Endothelial cell of umbilical vein (primary cell): Measurements from ENCODE around the gene HOXA4. TPM values are rescaled to one million over a fixed set of nuclear protein-coding genes. Genes with fewer than 3 reads are reported as not detected.
A peak's percentile ranks its signal among the peaks of the same experiment; 100 is the strongest.

ENCODE experiments used
- BruUV-seq: library from RNA; stranded (reverse); fragments of 400-500 nt; replicated peaks from 2 replicates; lab custom pipeline; 2021; lab: Mats Ljungman, UMichigan
- CTCF ChIA-PET: fragments of 300-600, 350-600 bp; sonication (Branson Sonifier 250); formaldehyde crosslinking; loops from one replicate; lab custom pipeline; 2021; ENCODE audit warnings: antibody characterized with exemption, inconsistent platforms; lab: Charles Lee
- POLR2A ChIA-PET: fragments of 300-600, 350-600 bp; sonication (Branson Sonifier 250); formaldehyde crosslinking; loops from one replicate; lab custom pipeline; 2021; ENCODE audit warnings: antibody characterized with exemption, inconsistent platforms; lab: Charles Lee
- DNase-seq: peaks from one replicate; pipeline ENCODE4 v3.0.0-alpha.2; 2011; ENCODE audit warnings: low read depth, low spot score
- FAIRE-seq: peaks from 2 replicates; lab custom pipeline; 2011; peaks lifted over from hg19 to GRCh38; lab: Jason Lieb, UNC
- H2AFZ ChIP-seq: 2 replicates; pipeline ENCODE4 v1.6.0; 2012; ENCODE audit warnings: low read depth, low read length, control low read depth, inconsistent platforms
- H3K27ac ChIP-seq: 2 replicates; pipeline ENCODE4 v1.5.1; 2011; ENCODE audit warnings: low read depth, mild to moderate bottlenecking, control low read depth, low read length, moderate library complexity; ENCODE audit not compliant: insufficient read depth
- H3K27me3 ChIP-seq, 2 experiments: 2 replicates each; pipeline versions ENCODE4 v1.6.0 to v1.6.1; 2011; ENCODE audit warnings: low read length in 2 of 2, mixed read lengths in 1 of 2; ENCODE audit not compliant: control insufficient read depth in 2 of 2, insufficient read depth in 2 of 2
- H3K36me3 ChIP-seq, 2 experiments: 2 replicates in 1 of 2; 3 replicates in 1 of 2; pipeline ENCODE4 v1.5.1; 2011; ENCODE audit warnings: low read length in 2 of 2, mild to moderate bottlenecking in 1 of 2, moderate library complexity in 1 of 2; ENCODE audit not compliant: control insufficient read depth in 2 of 2, insufficient read depth in 2 of 2; ENCODE audit errors: extremely low read depth in 1 of 2
- H3K4me1 ChIP-seq: 3 replicates; pipeline ENCODE4 v1.5.1; 2011; ENCODE audit warnings: mild to moderate bottlenecking, low read length; ENCODE audit not compliant: control insufficient read depth, insufficient read depth; ENCODE audit errors: extremely low read depth
- H3K4me2 ChIP-seq: 2 replicates; pipeline ENCODE4 v1.6.1; 2011; ENCODE audit warnings: low read length, control low read depth, mixed read lengths; ENCODE audit not compliant: insufficient read depth
- H3K4me3 ChIP-seq, 3 experiments: fragments of 200-600 bp in 1 of 3; sonication (generic), shearing (Covaris generic) in 1 of 3; replicated peaks in 1 of 3; 2 replicates each; pipeline ENCODE4 v1.5.1; 2011 to 2016; ENCODE audit warnings: control low read depth in 3 of 3, low read length in 3 of 3, mild to moderate bottlenecking in 2 of 3, inconsistent platforms in 1 of 3, low read depth in 1 of 3, moderate library complexity in 1 of 3; ENCODE audit not compliant: insufficient read depth in 1 of 3
- H3K79me2 ChIP-seq: 2 replicates; pipeline ENCODE4 v1.6.0; 2012; ENCODE audit warnings: low read length, inconsistent platforms; ENCODE audit not compliant: control insufficient read depth, insufficient read depth
- H3K9ac ChIP-seq: replicated peaks from 2 replicates; pipeline ENCODE3; 2011; ENCODE audit warnings: low read length, control low read depth; ENCODE audit not compliant: insufficient read depth; ENCODE audit errors: extremely low read depth
- H3K9me1 ChIP-seq: replicated peaks from 3 replicates; pipeline ENCODE4 v1.6.0; 2011; ENCODE audit warnings: mild to moderate bottlenecking, low read length; ENCODE audit not compliant: control insufficient read depth, insufficient read depth; ENCODE audit errors: extremely low read depth
- H3K9me3 ChIP-seq: replicated peaks from 2 replicates; pipeline ENCODE4 v1.5.1; 2012; ENCODE audit warnings: low read length, inconsistent platforms; ENCODE audit not compliant: control insufficient read depth, insufficient read depth
- H4K20me1 ChIP-seq: replicated peaks from 2 replicates; pipeline ENCODE3; 2011; ENCODE audit warnings: mild to moderate bottlenecking, low read length; ENCODE audit not compliant: control insufficient read depth, insufficient read depth; ENCODE audit errors: extremely low read depth
- CTCF ChIP-seq, 2 donors: IDR thresholded peaks; 1 replicate in 1 of 2; 2 replicates in 1 of 2; pipeline ENCODE4 v1.5.1; 2011; ENCODE audit warnings: low read length in 2 of 2, mild to moderate bottlenecking in 2 of 2, moderate library complexity in 2 of 2, control low read depth in 1 of 2, inconsistent platforms in 1 of 2, low read depth in 1 of 2; ENCODE audit not compliant: insufficient read depth in 1 of 2; ENCODE audit errors: extremely low read depth in 1 of 2
- EZH2 ChIP-seq: IDR thresholded peaks from 2 replicates; pipeline ENCODE4 v1.6.1; 2012; ENCODE audit warnings: borderline replicate concordance, low read depth, mild to moderate bottlenecking, moderate library complexity, low read length, inconsistent platforms; ENCODE audit not compliant: severe bottlenecking
- JUN ChIP-seq: IDR thresholded peaks from 2 replicates; pipeline ENCODE4 v1.6.1; 2011; ENCODE audit warnings: borderline replicate concordance, low read depth; ENCODE audit not compliant: insufficient read length, insufficient read depth
- MYC ChIP-seq: IDR thresholded peaks from one replicate; pipeline ENCODE4 v1.6.1; 2011; ENCODE audit warnings: mild to moderate bottlenecking, low read depth, low read length
- POLR2AphosphoS5 ChIP-seq: IDR thresholded peaks from 2 replicates; pipeline ENCODE4 v1.6.1; 2012; ENCODE audit warnings: low read depth, mild to moderate bottlenecking, control low read depth, low read length, moderate library complexity; ENCODE audit not compliant: insufficient read depth
- dilution Hi-C: fragments of 300-500 bp; cut with MboI; formaldehyde crosslinking; loops from one replicate; pipeline ENCODE4 v1.15.0; 2019; ENCODE audit warnings: low sequenced_read_pairs; ENCODE audit not compliant: extremely low pct_ligation_motif_present
- intact Hi-C: fragments of 100-400 bp; cut with micrococcal nuclease; formaldehyde crosslinking; loops from one replicate; pipeline ENCODE4 v1.10.0; 2022
- polyA plus RNA-seq, 4 experiments: library from polyadenylated mRNA; depleted of rRNA in 3 of 4; stranded (reverse) in 3 of 4; unstranded in 1 of 4; fragments of >200 nt; gene quantifications; 2 replicates each; pipeline versions ENCODE4 v1.2.1 to v1.2.3, GENCODE V29; 2011 to 2012; ENCODE audit warnings: missing spikeins in 1 of 4
- total RNA-seq: library from RNA; stranded (reverse); gene quantifications from 2 replicates; pipeline ENCODE4 v1.2.3, GENCODE V29; 2021

The HOXA4 gene
- total and polyA plus RNA-seq, 2 donors (not counting 3 experiments of a cell fraction or from before 2014, with no cell fraction given): 4.9 to 8.1 TPM

GRCh38 chr7:27129729-27130539 lies 623 bp downstream of the HOXA4 start:
- TF ChIP-seq POLR2AphosphoS5 (peak; percentile 16), JUN (no peak), EZH2 (no peak), MYC (no peak), CTCF (IDR thresholded peaks at IDR 0.05; ENCODE audit: extremely low read depth in 1 of 2, insufficient read depth in 1 of 2, low read depth in 1 of 2, low read length in 2 of 2) (peak; percentile 35 to 41)
- H4K20me1 ChIP-seq: no peaks in the 10 kb centered on the region
- POLR2A ChIA-PET: interaction anchor here (0.7 to 1.6 kb wide), 2 partner anchors 23 to 211 kb away, joined by 4 read pairs; no protein-coding TSS in a partner anchor
- FAIRE-seq (no peak), DNase-seq (peak; percentile 36)
- no peaks in the 10 kb centered on the region for H3K9me3 ChIP-seq
- dilution Hi-C loops (no loop called here), intact Hi-C loops (loop anchor here (1.0 kb wide), 2 partner anchors 12 to 34 kb away; no protein-coding TSS in a partner anchor)
- H3K36me3 ChIP-seq: peaks cover 0 to 11% of the 10 kb centered on the region in 2 experiments
- H3K79me2 ChIP-seq: peaks cover 64% of the 10 kb centered on the region
- H3K4me3 ChIP-seq: peak overlapping the region; percentile 36 to 60 (median 58)
- no peaks in the 10 kb centered on the region for H3K27me3 ChIP-seq
- H3K4me2 ChIP-seq: peak overlapping the region; percentile 73
- H3K9me1 ChIP-seq: no peaks in the 10 kb centered on the region
- BruUV-seq: no TSS peak
- peaks cover 66% of the 10 kb centered on the region for H3K4me1 ChIP-seq
- no peak overlapping the region for H2AFZ ChIP-seq
- CTCF ChIA-PET: interaction anchor here (1.9 to 2.7 kb wide), 5 partner anchors 14 to 448 kb away, joined by 8 to 13 read pairs (median 11); partner anchors contain the start of gene HOXA5
- peak overlapping the region; percentile 72 for H3K9ac ChIP-seq
- peak overlapping the region; percentile 54 for H3K27ac ChIP-seq
